Measurements from ENCODE around the gene PPP1R3D. TPM values are rescaled to one million over a fixed set of nuclear protein-coding genes. Genes with fewer than 3 reads are reported as not detected.

PPP1R3D gene
- total and polyA plus RNA-seq, 2 of the 13 experiments (the other 11 are each of a cell fraction or from before 2014, with no cell fraction given) = 1.2 to 3.7 TPM

- TF ChIP-seq ZNF574 (CRISPR knock-in tag; IDR thresholded peaks at IDR 0.05) (peak; percentile 33; the same call in 1 of the 2 replicates), AGO2 (optimal IDR thresholded peaks at IDR 0.05; ENCODE audit: low read depth, low read length) (peak; percentile 76), ZFP41 (CRISPR knock-in tag; IDR thresholded peaks at IDR 0.05; ENCODE audit: borderline replicate concordance) (no peak), CBX5 (CRISPR knock-in tag; IDR thresholded peaks at IDR 0.05; ENCODE audit: borderline replicate concordance) (no peak), ZNF83 (CRISPR knock-in tag; IDR thresholded peaks at IDR 0.05; ENCODE audit: borderline replicate concordance) (no peak), ZC3H13 (CRISPR knock-in tag; IDR thresholded peaks at IDR 0.05) (no peak), MTERF4 (CRISPR knock-in tag; IDR thresholded peaks at IDR 0.05) (no peak), KDM6A (CRISPR knock-in tag; IDR thresholded peaks at IDR 0.05; ENCODE audit: low read depth) (no peak), KLF6 (CRISPR knock-in tag; IDR thresholded peaks at IDR 0.05) (0 out of 2 replicates have a peak, but pooled peaks have one; percentile 35), MIXL1 (CRISPR knock-in tag; IDR thresholded peaks at IDR 0.05) (no peak), ZNF75D (CRISPR knock-in tag; IDR thresholded peaks at IDR 0.05; ENCODE audit: borderline replicate concordance) (no peak), HNRNPLL (IDR thresholded peaks at IDR 0.05; ENCODE audit: low read depth, low read length, poor library complexity, severe bottlenecking) (peak; percentile 29), PCBP1 (IDR thresholded peaks at IDR 0.05; ENCODE audit: borderline replicate concordance, low read depth, low read length) (peak; percentile 24; the same call in 1 of the 2 replicates), SP2 (CRISPR knock-in tag; IDR thresholded peaks at IDR 0.05) (no peak), ZNF235 (CRISPR knock-in tag; IDR thresholded peaks at IDR 0.05; ENCODE audit: borderline replicate concordance) (no peak), ZKSCAN5 (CRISPR knock-in tag; IDR thresholded peaks at IDR 0.05) (no peak), USF2 (IDR thresholded peaks at IDR 0.05; ENCODE audit: low read depth, low read length) (no peak), USF2 (CRISPR knock-in tag; IDR thresholded peaks at IDR 0.05; ENCODE audit: borderline replicate concordance) (no peak), ZBTB7B (CRISPR knock-in tag; IDR thresholded peaks at IDR 0.05) (peak; percentile 69; the same call in 1 of the 2 replicates), ZC3H4 (CRISPR knock-in tag; IDR thresholded peaks at IDR 0.05; ENCODE audit: borderline replicate concordance) (no peak), ONECUT2 (CRISPR knock-in tag; IDR thresholded peaks at IDR 0.05) (no peak), DMAP1 (CRISPR knock-in tag; IDR thresholded peaks at IDR 0.05) (no peak), IRF2 (CRISPR knock-in tag; IDR thresholded peaks at IDR 0.05) (0 out of 2 replicates have a peak, but pooled peaks have one; percentile 25), FOXJ3 (CRISPR knock-in tag; IDR thresholded peaks at IDR 0.05; ENCODE audit: borderline replicate concordance) (no peak)
Observed at GRCh38 chr20:59933849-59934585, 6.1 kb downstream of the PPP1R3D start (continued).

Measured in HepG2 (cell line).